ENCODE measurements around the gene TIMM10. TPM values are rescaled to one million over a fixed set of nuclear protein-coding genes. Genes with fewer than 3 reads are reported as not detected.
A peak's percentile ranks its signal among the peaks of the same experiment; 100 is the strongest.

The TIMM10 gene
- total and polyA plus RNA-seq, 12 donors, result 22.9 to 163 (median 51.5) TPM

GRCh38 chr11:57562596-57562995 lies 32.0 kb upstream of the TIMM10 start:
- H3K27me3 ChIP-seq, result no peaks in the 10 kb centered on the region
- H3K4me1 ChIP-seq, result peaks cover 0 to 45% (median 17%) of the 10 kb centered on the region in 9 donors
- TF ChIP-seq, protein P1, sequence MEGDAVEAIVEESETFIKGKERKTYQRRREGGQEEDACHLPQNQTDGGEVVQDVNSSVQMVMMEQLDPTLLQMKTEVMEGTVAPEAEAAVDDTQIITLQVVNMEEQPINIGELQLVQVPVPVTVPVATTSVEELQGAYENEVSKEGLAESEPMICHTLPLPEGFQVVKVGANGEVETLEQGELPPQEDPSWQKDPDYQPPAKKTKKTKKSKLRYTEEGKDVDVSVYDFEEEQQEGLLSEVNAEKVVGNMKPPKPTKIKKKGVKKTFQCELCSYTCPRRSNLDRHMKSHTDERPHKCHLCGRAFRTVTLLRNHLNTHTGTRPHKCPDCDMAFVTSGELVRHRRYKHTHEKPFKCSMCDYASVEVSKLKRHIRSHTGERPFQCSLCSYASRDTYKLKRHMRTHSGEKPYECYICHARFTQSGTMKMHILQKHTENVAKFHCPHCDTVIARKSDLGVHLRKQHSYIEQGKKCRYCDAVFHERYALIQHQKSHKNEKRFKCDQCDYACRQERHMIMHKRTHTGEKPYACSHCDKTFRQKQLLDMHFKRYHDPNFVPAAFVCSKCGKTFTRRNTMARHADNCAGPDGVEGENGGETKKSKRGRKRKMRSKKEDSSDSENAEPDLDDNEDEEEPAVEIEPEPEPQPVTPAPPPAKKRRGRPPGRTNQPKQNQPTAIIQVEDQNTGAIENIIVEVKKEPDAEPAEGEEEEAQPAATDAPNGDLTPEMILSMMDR (IDR thresholded peaks at IDR 0.05), result no peak
- H3K36me3 ChIP-seq, result peaks cover 0 to 56% (median 11%) of the 10 kb centered on the region in 9 donors
- intact Hi-C loops (cut with DNase I), result loop anchor here in 1 of 10 donors (5.0 kb wide), 1 partner anchor 35 kb away; the partner anchor contains the start of gene SERPING1
- H3K27ac ChIP-seq, result no peak overlapping the region
- DNase-seq (no peak), ATAC-seq (no peak)
- H3K9me3 ChIP-seq, result no peaks in the 10 kb centered on the region
- no peak overlapping the region for H3K4me3 ChIP-seq
- WGBS, 2 donors, result 75 to 77% methylated on average over 4 of the region's 4 CpGs

- no peak for ATAC-seq
- no peak overlapping the region for H3K27ac ChIP-seq
- H3K9me3 ChIP-seq, result no peaks in the 10 kb centered on the region
- H3K4me3 ChIP-seq, result no peak overlapping the region
- H3K36me3 ChIP-seq, result peaks cover 0 to 80% (median 17%) of the 10 kb centered on the region in 9 donors
- no peaks in the 10 kb centered on the region for H3K27me3 ChIP-seq
- TF ChIP-seq, protein P1 (IDR thresholded peaks at IDR 0.05), result no peak
- no peak for DNase-seq
- peaks cover 0 to 28% (median 3%) of the 10 kb centered on the region in 9 donors for H3K4me1 ChIP-seq
- whole genome bisulfite sequencing, 2 donors, result 87 to 93% methylated on average over 4 of the region's 4 CpGs
- intact Hi-C loops (cut with DNase I), result loop anchor here in 1 of 10 donors (5.0 kb wide), 1 partner anchor 37 kb away; the partner anchor contains the start of gene SERPING1
These were observed 29.6 kb upstream of the TIMM10 start for GRCh38 chr11:57560146-57560545.

DNA sequence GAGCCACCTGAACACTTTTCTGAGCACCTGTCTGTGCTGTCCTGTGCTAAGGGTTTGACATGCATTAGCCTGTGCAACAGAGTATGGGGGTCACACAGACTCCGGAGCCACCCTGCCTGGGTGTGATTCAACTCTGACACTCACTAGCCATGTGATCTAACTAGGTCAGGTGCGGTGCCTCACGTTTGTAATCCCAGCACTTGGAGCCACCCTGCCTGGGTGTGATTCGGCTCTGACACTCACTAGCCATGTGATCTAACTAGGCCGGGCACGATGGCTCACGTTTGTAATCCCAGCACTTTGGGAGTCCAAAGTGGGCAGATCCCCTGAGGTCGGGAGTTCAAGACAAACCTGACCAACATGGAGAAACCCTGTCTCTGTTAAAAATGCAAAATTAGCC lies 25.5 kb upstream of the TIMM10 start:
- intact Hi-C loops (cut with DNase I), result no loop called here
- TF ChIP-seq, protein P1 (IDR thresholded peaks at IDR 0.05), result no peak
- no peak overlapping the region for H3K4me3 ChIP-seq
- H3K27ac ChIP-seq, result no peak overlapping the region
- WGBS, 2 donors, result 86 to 91% methylated on average over 8 of the region's 8 CpGs
- ATAC-seq (peak in 1 of 8 donors; percentile 22), DNase-seq (no peak)
- no peaks in the 10 kb centered on the region for H3K9me3 ChIP-seq
- H3K27me3 ChIP-seq, result no peaks in the 10 kb centered on the region
- H3K36me3 ChIP-seq, result peaks cover 0 to 97% (median 42%) of the 10 kb centered on the region in 9 donors
- H3K4me1 ChIP-seq, result peaks cover 0 to 4% (median 0%) of the 10 kb centered on the region in 9 donors

- DNase-seq (no peak), ATAC-seq (no peak)
- intact Hi-C loops (cut with DNase I), result no loop called here
- H3K27ac ChIP-seq, result no peak overlapping the region
- H3K9me3 ChIP-seq, result no peaks in the 10 kb centered on the region
- no peaks in the 10 kb centered on the region for H3K4me1 ChIP-seq
- no peak overlapping the region for H3K4me3 ChIP-seq
- TF ChIP-seq, protein P1 (IDR thresholded peaks at IDR 0.05), result no peak
- peaks cover 0 to 100% (median 42%) of the 10 kb centered on the region in 9 donors for H3K36me3 ChIP-seq
- 96 to 98% methylated on average over 2 of the region's 2 CpGs for WGBS, 2 donors
- no peaks in the 10 kb centered on the region for H3K27me3 ChIP-seq
These were observed 24.8 kb upstream of the TIMM10 start for GRCh38 chr11:57555393-57555792.

All from heart right ventricle (tissue), 16 donors.